Astrocyte (in vitro differentiated cells and primary cell): ENCODE results near the gene FGD4. TPM values are rescaled to one million over a fixed set of nuclear protein-coding genes. Genes with fewer than 3 reads are reported as not detected.

Experiments used
- DNase-seq: peaks from one replicate; pipeline ENCODE4 v3.0.0-alpha.2; 2010; ENCODE audit warnings: low read depth
- FAIRE-seq: peaks from 2 replicates; lab custom pipeline; 2011; peaks lifted over from hg19 to GRCh38; lab: Jason Lieb, UNC
- H2AFZ ChIP-seq: 2 replicates; pipeline ENCODE4 v1.6.0; 2012; ENCODE audit warnings: low read depth, low read length, inconsistent platforms
- H3K27ac ChIP-seq: 2 replicates; pipeline ENCODE4 v1.5.1; 2011; ENCODE audit warnings: low read depth, low read length, inconsistent platforms
- H3K27me3 ChIP-seq: 2 replicates; pipeline ENCODE4 v1.6.0; 2011; ENCODE audit warnings: low read length, inconsistent platforms; ENCODE audit not compliant: insufficient read depth
- H3K36me3 ChIP-seq: 2 replicates; pipeline ENCODE4 v1.5.1; 2011; ENCODE audit warnings: low read length, inconsistent platforms; ENCODE audit not compliant: insufficient read depth
- H3K4me1 ChIP-seq: 2 replicates; pipeline ENCODE4 v1.5.1; 2011; ENCODE audit warnings: low read length, inconsistent platforms; ENCODE audit not compliant: insufficient read depth
- H3K4me2 ChIP-seq: 2 replicates; pipeline ENCODE4 v1.6.0; 2012; ENCODE audit warnings: low read length, inconsistent platforms
- H3K4me3 ChIP-seq: 2 replicates; pipeline ENCODE4 v1.5.1; 2011; ENCODE audit warnings: low read depth, mild to moderate bottlenecking, low read length, inconsistent platforms; ENCODE audit not compliant: insufficient read depth
- H3K79me2 ChIP-seq: 2 replicates; pipeline ENCODE4 v1.6.0; 2012; ENCODE audit warnings: mild to moderate bottlenecking, low read length, inconsistent platforms; ENCODE audit not compliant: insufficient read depth
- H3K9ac ChIP-seq: 2 replicates; pipeline ENCODE4 v1.6.0; 2012; ENCODE audit warnings: mild to moderate bottlenecking, low read length, inconsistent platforms
- H3K9me3 ChIP-seq: 2 replicates; pipeline ENCODE4 v1.5.1; 2012; ENCODE audit warnings: low read depth, mild to moderate bottlenecking, low read length, inconsistent platforms; ENCODE audit not compliant: insufficient read depth
- H4K20me1 ChIP-seq: 2 replicates; pipeline ENCODE4 v1.6.0; 2012; ENCODE audit warnings: low read length, inconsistent platforms; ENCODE audit not compliant: insufficient read depth
- H3K27ac Mint-ChIP-seq: one replicate; pipeline ENCODE4 v1.8.0; 2021; ENCODE audit warnings: mild to moderate bottlenecking, mixed read lengths; ENCODE audit not compliant: unreplicated experiment
- H3K27me3 Mint-ChIP-seq: one replicate; pipeline ENCODE4 v1.8.0; 2021; ENCODE audit warnings: low read depth, mixed read lengths; ENCODE audit not compliant: unreplicated experiment
- H3K36me3 Mint-ChIP-seq: one replicate; pipeline ENCODE4 v1.8.0; 2021; ENCODE audit warnings: low read depth, mixed read lengths; ENCODE audit not compliant: unreplicated experiment
- H3K4me1 Mint-ChIP-seq: one replicate; pipeline ENCODE4 v1.8.0; 2021; ENCODE audit warnings: low read depth, mixed read lengths; ENCODE audit not compliant: unreplicated experiment
- H3K4me3 Mint-ChIP-seq: one replicate; pipeline ENCODE4 v1.8.0; 2021; ENCODE audit warnings: mild to moderate bottlenecking, moderate library complexity, mixed read lengths; ENCODE audit not compliant: unreplicated experiment
- H3K9me3 Mint-ChIP-seq: one replicate; pipeline ENCODE4 v1.8.0; 2021; ENCODE audit warnings: mild to moderate bottlenecking, mixed read lengths; ENCODE audit not compliant: unreplicated experiment
- EZH2 ChIP-seq: IDR thresholded peaks from 2 replicates; pipeline ENCODE4 v1.6.1; 2012; ENCODE audit warnings: mild to moderate bottlenecking, low read length, inconsistent platforms; ENCODE audit not compliant: insufficient read depth
- total RNA-seq: library from RNA; stranded (reverse); gene quantifications from 2 replicates; pipeline ENCODE4 v1.2.1, GENCODE V29; 2021
- TF ChIP-seq, protein P1 (sequence below): IDR thresholded peaks from 2 replicates; pipeline ENCODE4 v1.5.1; 2011; ENCODE audit warnings: low read depth, mild to moderate bottlenecking, inconsistent platforms, low read length, moderate library complexity; ENCODE audit not compliant: insufficient read depth

The FGD4 gene
- total RNA-seq, 1 donor from 2014 or later: 18.7 TPM

DNA sequence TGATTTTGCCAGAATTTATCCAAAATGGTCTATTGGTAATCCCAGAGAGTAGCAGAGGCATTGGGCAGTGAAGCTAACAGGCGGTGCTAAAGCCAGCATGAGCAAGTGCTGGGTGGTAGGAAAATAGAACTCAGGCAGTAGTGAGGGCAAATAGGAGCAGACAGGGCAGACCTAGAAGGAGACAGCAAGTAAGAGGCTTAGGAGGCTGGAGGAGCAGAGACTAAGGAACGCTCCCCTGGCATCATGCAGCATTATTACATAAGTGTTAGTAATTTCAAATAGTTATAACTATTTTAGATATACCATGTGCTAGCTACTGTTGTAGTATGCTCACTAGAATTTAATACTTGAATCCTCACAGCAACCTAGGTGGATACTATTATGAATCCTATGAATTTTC is 151.7 kb downstream of the FGD4 start:
- Mint-ChIP-seq H3K27me3 (no peaks in the 10 kb centered on the region), H3K9me3 (no peaks in the 10 kb centered on the region), H3K4me3 (no peak overlapping the region), H3K27ac (peak overlapping the region; percentile 69), H3K36me3 (peaks cover 1% of the 10 kb centered on the region), H3K4me1 (peaks cover 36% of the 10 kb centered on the region)
- Histone ChIP-seq H3K9ac (no peak overlapping the region), H3K4me2 (no peak overlapping the region), H3K79me2 (peaks cover 82% of the 10 kb centered on the region), H3K27ac (no peak overlapping the region), H3K27me3 (no peaks in the 10 kb centered on the region), H4K20me1 (peaks cover 39% of the 10 kb centered on the region), H3K36me3 (no peaks in the 10 kb centered on the region), H2AFZ (no peak overlapping the region), H3K9me3 (no peaks in the 10 kb centered on the region), H3K4me1 (peaks cover 22% of the 10 kb centered on the region), H3K4me3 (no peak overlapping the region)
- TF ChIP-seq EZH2: no peak
- TF ChIP-seq, protein P1, sequence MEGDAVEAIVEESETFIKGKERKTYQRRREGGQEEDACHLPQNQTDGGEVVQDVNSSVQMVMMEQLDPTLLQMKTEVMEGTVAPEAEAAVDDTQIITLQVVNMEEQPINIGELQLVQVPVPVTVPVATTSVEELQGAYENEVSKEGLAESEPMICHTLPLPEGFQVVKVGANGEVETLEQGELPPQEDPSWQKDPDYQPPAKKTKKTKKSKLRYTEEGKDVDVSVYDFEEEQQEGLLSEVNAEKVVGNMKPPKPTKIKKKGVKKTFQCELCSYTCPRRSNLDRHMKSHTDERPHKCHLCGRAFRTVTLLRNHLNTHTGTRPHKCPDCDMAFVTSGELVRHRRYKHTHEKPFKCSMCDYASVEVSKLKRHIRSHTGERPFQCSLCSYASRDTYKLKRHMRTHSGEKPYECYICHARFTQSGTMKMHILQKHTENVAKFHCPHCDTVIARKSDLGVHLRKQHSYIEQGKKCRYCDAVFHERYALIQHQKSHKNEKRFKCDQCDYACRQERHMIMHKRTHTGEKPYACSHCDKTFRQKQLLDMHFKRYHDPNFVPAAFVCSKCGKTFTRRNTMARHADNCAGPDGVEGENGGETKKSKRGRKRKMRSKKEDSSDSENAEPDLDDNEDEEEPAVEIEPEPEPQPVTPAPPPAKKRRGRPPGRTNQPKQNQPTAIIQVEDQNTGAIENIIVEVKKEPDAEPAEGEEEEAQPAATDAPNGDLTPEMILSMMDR: no peak
- DNase-seq (no peak), FAIRE-seq (no peak)

- FAIRE-seq: no peak
- H3K4me3 Mint-ChIP-seq: no peak overlapping the region
- no peak overlapping the region for H3K4me3 ChIP-seq
Observed at GRCh38 chr12:32558903-32559302, 159.5 kb downstream of the FGD4 start.

GRCh38 chr12:32559434-32559833 is 160.1 kb downstream of the FGD4 start:
- Histone ChIP-seq H4K20me1 (peaks cover 6% of the 10 kb centered on the region), H3K9me3 (no peaks in the 10 kb centered on the region), H3K4me1 (peaks cover 6% of the 10 kb centered on the region), H3K27me3 (no peaks in the 10 kb centered on the region), H3K4me3 (no peak overlapping the region), H3K79me2 (peaks cover 73% of the 10 kb centered on the region), H2AFZ (no peak overlapping the region), H3K36me3 (no peaks in the 10 kb centered on the region), H3K27ac (no peak overlapping the region), H3K9ac (no peak overlapping the region), H3K4me2 (no peak overlapping the region)
- FAIRE-seq (no peak), DNase-seq (no peak)
- H3K27me3 Mint-ChIP-seq: no peaks in the 10 kb centered on the region
- H3K27ac Mint-ChIP-seq: no peak overlapping the region
- H3K9me3 Mint-ChIP-seq: peaks cover 2% of the 10 kb centered on the region
- H3K4me3 Mint-ChIP-seq: no peak overlapping the region
- peaks cover 5% of the 10 kb centered on the region for H3K36me3 Mint-ChIP-seq
- peaks cover 7% of the 10 kb centered on the region for H3K4me1 Mint-ChIP-seq
- no peak for TF ChIP-seq EZH2
- TF ChIP-seq, protein P1: no peak

More at GRCh38 chr12:32558903-32559302, 159.5 kb downstream of the FGD4 start:
- Histone ChIP-seq H3K27me3 (no peaks in the 10 kb centered on the region), H4K20me1 (peaks cover 6% of the 10 kb centered on the region), H3K79me2 (peaks cover 76% of the 10 kb centered on the region), H3K4me2 (no peak overlapping the region), H3K9ac (no peak overlapping the region), H3K9me3 (no peaks in the 10 kb centered on the region), H2AFZ (no peak overlapping the region), H3K4me1 (peaks cover 6% of the 10 kb centered on the region), H3K36me3 (no peaks in the 10 kb centered on the region), H3K27ac (no peak overlapping the region)
- DNase-seq: no peak
- no peaks in the 10 kb centered on the region for H3K36me3 Mint-ChIP-seq
- H3K27ac Mint-ChIP-seq: no peak overlapping the region
- H3K9me3 Mint-ChIP-seq: no peaks in the 10 kb centered on the region
- H3K27me3 Mint-ChIP-seq: no peaks in the 10 kb centered on the region
- H3K4me1 Mint-ChIP-seq: peaks cover 4% of the 10 kb centered on the region
- no peak for TF ChIP-seq EZH2
- TF ChIP-seq, protein P1: no peak
